ENCODE results near the gene CSNK1D. TPM values are rescaled to one million over a fixed set of nuclear protein-coding genes. Genes with fewer than 3 reads are reported as not detected.
A peak's percentile ranks its signal among the peaks of the same experiment; 100 is the strongest.

Gene CSNK1D
- total RNA-seq, 4 donors from 2014 or later = 16.5 to 173 (median 44.6) TPM

DNA sequence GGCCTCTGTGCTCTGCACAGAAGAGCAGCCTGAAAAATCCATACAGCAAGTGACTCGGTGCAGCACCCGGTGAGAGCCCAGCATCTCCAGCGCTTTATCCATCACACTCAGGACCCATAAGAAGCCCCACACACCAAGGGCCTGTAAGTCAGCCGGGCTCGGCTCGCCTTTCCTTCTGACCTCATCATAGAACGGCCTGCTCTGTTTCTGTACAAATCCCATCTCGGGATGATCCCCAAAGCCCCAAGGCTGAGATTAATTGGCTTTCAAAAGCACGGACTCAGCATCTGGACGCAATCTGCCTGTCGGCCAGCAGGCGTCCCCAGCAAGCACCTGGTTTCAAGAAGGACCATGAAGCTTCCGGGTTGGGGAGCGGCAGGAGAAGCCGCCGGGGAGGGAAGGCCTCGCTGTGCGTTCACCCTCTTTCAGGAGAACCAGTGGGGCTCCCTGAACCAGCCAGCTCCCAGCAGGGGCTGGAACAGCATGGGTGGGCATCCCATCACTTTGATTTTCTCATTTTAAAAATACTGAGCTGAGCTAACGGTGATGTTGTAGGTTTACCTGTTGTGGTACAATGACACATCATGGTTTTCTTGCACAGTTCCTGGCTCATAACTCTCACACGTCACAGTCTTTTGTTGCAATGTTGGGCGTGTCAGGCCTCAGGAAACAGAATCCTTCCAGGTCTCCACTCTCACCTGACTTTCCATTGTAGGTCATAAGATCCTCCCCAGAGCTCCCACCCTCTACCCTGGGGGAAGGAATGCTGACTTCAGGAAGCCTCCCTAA is 67.6 kb downstream of the CSNK1D start:
- Histone ChIP-seq H3K4me3 (no peak overlapping the region), H3K27me3 (no peaks in the 10 kb centered on the region), H3K27ac (peak overlapping the region; percentile 51 to 64), H3K9me3 (no peaks in the 10 kb centered on the region), H3K36me3 (no peaks in the 10 kb centered on the region), H3K4me1 (no peaks in the 10 kb centered on the region)
- intact Hi-C loops (cut with DNase I; ENCODE audit: low total_unique reads) = no loop called here
- TF ChIP-seq, protein P1, sequence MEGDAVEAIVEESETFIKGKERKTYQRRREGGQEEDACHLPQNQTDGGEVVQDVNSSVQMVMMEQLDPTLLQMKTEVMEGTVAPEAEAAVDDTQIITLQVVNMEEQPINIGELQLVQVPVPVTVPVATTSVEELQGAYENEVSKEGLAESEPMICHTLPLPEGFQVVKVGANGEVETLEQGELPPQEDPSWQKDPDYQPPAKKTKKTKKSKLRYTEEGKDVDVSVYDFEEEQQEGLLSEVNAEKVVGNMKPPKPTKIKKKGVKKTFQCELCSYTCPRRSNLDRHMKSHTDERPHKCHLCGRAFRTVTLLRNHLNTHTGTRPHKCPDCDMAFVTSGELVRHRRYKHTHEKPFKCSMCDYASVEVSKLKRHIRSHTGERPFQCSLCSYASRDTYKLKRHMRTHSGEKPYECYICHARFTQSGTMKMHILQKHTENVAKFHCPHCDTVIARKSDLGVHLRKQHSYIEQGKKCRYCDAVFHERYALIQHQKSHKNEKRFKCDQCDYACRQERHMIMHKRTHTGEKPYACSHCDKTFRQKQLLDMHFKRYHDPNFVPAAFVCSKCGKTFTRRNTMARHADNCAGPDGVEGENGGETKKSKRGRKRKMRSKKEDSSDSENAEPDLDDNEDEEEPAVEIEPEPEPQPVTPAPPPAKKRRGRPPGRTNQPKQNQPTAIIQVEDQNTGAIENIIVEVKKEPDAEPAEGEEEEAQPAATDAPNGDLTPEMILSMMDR (IDR thresholded peaks at IDR 0.05) = peak; percentile 87 to 95 (median 92)
- TF ChIP-seq POLR2A (IDR thresholded peaks at IDR 0.05) = peak in 1 of 2 donors; percentile 40
- DNase-seq = peak; percentile 82 to 84

DNA sequence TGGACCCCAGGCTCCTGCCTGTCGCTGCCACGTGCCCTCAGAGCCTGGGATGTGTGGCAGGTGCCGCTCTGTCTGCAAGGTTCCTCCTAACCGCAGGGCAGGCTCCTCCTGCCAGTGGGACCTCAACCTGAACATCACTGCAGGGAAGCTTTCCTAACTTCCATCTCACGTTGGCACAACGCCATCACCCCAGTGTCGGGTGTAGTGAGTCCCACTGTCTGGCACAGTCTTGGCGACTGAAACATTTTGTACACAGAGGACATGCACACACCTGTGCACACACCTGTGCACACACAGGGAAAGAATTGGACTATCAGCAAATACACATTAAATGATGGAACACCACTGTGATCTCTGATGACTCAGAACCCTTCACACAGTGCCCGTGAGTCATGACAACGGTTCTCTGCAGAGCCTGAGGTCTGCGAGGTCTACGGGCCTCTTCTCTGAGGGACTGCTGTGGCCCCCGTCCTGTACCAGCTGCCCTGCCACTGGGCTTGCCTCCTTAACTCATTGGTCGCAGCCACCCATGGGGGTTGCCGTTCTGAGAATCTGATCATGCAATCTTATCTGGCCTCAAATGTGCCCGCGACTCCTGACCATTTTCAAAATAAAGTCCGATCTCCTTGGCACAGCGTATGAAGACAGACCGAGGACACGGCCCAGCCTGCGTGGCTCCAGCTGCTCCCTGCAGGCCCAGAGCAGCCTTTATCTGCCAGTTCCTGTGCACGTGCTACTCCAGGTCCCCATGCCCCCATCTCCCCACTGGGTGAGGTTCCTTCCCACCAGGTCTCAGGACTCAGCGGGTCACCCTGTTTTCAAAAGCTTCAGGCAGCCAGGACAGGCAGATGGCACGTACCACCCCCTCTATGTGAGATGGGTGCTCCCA is 68.4 kb downstream of the CSNK1D start:
- TF ChIP-seq POLR2A (IDR thresholded peaks at IDR 0.05) = no peak
- TF ChIP-seq, protein P1 (IDR thresholded peaks at IDR 0.05) = no peak
- intact Hi-C loops (cut with DNase I; ENCODE audit: low total_unique reads) = no loop called here
- no peak for DNase-seq
- Histone ChIP-seq H3K4me1 (no peaks in the 10 kb centered on the region), H3K9me3 (no peaks in the 10 kb centered on the region), H3K36me3 (no peaks in the 10 kb centered on the region), H3K27ac (peak overlapping the region in 1 of 2 donors; percentile 51), H3K4me3 (no peak overlapping the region), H3K27me3 (no peaks in the 10 kb centered on the region)

DNA sequence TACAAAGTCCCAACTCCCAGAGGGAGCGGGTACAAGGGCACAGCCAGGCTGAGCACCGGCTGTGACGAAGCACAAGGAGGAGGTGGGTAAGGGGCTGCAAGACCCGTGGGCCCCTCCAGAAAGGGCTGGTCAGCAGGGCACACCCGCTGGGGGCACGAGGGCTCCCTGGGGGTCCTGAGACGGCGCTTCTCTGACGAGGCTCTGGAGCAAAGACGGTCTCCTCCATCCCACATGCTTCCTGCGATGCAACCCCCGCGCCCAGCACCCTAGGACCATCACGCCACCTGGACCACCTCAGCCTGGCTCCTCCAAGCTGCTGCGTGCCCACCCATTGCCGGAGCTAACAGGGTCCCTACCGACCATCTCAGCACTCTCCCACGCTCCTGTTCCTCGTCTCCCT is 69.6 kb downstream of the CSNK1D start:
- no peaks in the 10 kb centered on the region for H3K36me3 ChIP-seq
- no peaks in the 10 kb centered on the region for H3K9me3 ChIP-seq
- no peak for DNase-seq
- intact Hi-C loops (cut with DNase I; ENCODE audit: low total_unique reads) = no loop called here
- TF ChIP-seq POLR2A (IDR thresholded peaks at IDR 0.05) = no peak
- TF ChIP-seq, protein P1 (IDR thresholded peaks at IDR 0.05) = no peak
- H3K27ac ChIP-seq = no peak overlapping the region
- no peaks in the 10 kb centered on the region for H3K27me3 ChIP-seq
- no peak overlapping the region for H3K4me3 ChIP-seq
- no peaks in the 10 kb centered on the region for H3K4me1 ChIP-seq

DNA sequence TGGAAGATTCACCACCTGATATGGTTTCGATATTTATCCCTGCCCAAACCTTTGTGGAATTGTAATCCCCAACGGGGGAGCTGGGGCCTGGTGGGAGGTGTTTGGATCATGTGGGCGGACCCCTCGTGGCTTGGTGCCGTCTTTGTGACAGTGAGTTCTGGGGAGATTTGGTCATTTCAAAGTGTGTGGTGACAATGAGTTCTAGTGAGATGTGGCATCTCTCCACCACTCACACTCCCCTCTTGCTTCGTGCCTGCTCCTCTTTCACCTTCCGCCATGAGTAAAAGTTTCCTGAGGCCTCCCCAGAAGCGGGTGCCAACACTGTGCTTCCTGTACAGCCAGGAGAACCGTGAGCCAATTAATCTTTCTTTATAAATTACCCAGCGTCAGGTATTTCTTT is 70.5 kb downstream of the CSNK1D start:
- DNase-seq = no peak
- no peaks in the 10 kb centered on the region for H3K27me3 ChIP-seq
- TF ChIP-seq, protein P1 (IDR thresholded peaks at IDR 0.05) = no peak
- TF ChIP-seq POLR2A (IDR thresholded peaks at IDR 0.05) = no peak
- H3K36me3 ChIP-seq = no peaks in the 10 kb centered on the region
- intact Hi-C loops (cut with DNase I; ENCODE audit: low total_unique reads) = no loop called here
- no peaks in the 10 kb centered on the region for H3K4me1 ChIP-seq
- no peak overlapping the region for H3K27ac ChIP-seq
- H3K4me3 ChIP-seq = no peak overlapping the region
- no peaks in the 10 kb centered on the region for H3K9me3 ChIP-seq

DNA sequence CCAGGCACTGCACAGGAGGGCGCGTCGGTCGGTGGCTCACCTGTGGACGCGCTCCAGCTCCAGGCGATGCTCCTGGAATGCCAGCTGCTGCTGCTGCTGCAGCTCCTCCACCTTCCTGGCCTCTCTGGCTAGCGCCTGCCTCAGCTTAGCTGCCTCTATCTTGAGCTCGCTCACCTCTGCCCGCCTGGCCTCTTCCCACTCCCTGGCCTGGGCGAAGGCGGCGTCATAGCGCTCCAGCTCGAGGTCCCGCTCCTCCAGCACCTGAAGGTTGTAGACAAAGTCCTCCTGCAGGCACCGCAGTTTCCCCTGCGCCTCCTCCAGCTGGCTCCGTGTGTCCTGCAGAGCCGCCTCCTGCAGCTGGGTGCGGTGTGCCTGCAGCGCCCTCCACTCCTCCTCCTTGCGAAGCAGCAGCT is 72.0 kb downstream of the CSNK1D start:
- intact Hi-C loops (cut with DNase I; ENCODE audit: low total_unique reads) = no loop called here
- Histone ChIP-seq H3K27me3 (no peaks in the 10 kb centered on the region), H3K27ac (no peak overlapping the region), H3K4me3 (no peak overlapping the region), H3K9me3 (no peaks in the 10 kb centered on the region), H3K36me3 (no peaks in the 10 kb centered on the region), H3K4me1 (no peaks in the 10 kb centered on the region)
- TF ChIP-seq, protein P1 (IDR thresholded peaks at IDR 0.05) = no peak
- DNase-seq = no peak
